IPS DF 4.7 (cell line): ENCODE data around the gene ARHGEF2.
A peak's percentile ranks its signal among the peaks of the same experiment; 100 is the strongest.
"Not testable (repeated sequence)": the region's sequence is repeated elsewhere in the genome, so short reads cannot be mapped to it uniquely, and the experiment has no call there.

Experiments used
- DNase-seq: peaks from one replicate; pipeline ENCODE4 v3.0.0-alpha.2; 2013; ENCODE audit warnings: low spot score; ENCODE audit errors: extremely low read depth

Gene ARHGEF2

GRCh38 chr1:155944444-155944799 is 33.9 kb downstream of the ARHGEF2 start:
- no peak for DNase-seq

GRCh38 chr1:155942578-155943141 is 35.7 kb downstream of the ARHGEF2 start:
- no peak for DNase-seq

GRCh38 chr1:155941845-155942531 is 36.4 kb downstream of the ARHGEF2 start:
- DNase-seq = no peak

- DNase-seq = no peak
These were observed 37.1 kb downstream of the ARHGEF2 start, which contains the start of gene RXFP4 for GRCh38 chr1:155940993-155941844. TSS of gene RXFP4 (plus strand) at chr1:155941638. CDS start at chr1:155941710, 72 bp downstream.

GRCh38 chr1:155940482-155940992 is 37.8 kb downstream of the ARHGEF2 start:
- DNase-seq = no peak

GRCh38 chr1:155938220-155938627 is 40.1 kb downstream of the ARHGEF2 start:
- peak; percentile 56 for DNase-seq

GRCh38 chr1:155934936-155935590 is 43.3 kb downstream of the ARHGEF2 start:
- DNase-seq = no peak

GRCh38 chr1:155934097-155934935 is 44.0 kb downstream of the ARHGEF2 start, which contains the start of gene KHDC4:
TSS of gene KHDC4 (minus strand) at chr1:155934413. CDS start at chr1:155934373, 40 bp downstream.
- DNase-seq = peak; percentile 99

- no peak for DNase-seq
These were observed 44.7 kb downstream of the ARHGEF2 start for GRCh38 chr1:155933591-155934096.

GRCh38 chr1:155932487-155932886 is 45.9 kb downstream of the ARHGEF2 start:
- DNase-seq = no peak

- DNase-seq = no peak
These were observed 46.3 kb downstream of the ARHGEF2 start for GRCh38 chr1:155932081-155932480.

GRCh38 chr1:155931332-155932038 is 46.9 kb downstream of the ARHGEF2 start:
- no peak for DNase-seq

GRCh38 chr1:155930725-155931124 is 47.6 kb downstream of the ARHGEF2 start:
- DNase-seq = not testable (repeated sequence)

GRCh38 chr1:155929057-155929456 is 49.3 kb downstream of the ARHGEF2 start:
- no peak for DNase-seq

GRCh38 chr1:155925506-155925905 is 52.8 kb downstream of the ARHGEF2 start:
- DNase-seq = no peak

GRCh38 chr1:155920717-155921116 is 57.6 kb downstream of the ARHGEF2 start:
- no peak for DNase-seq

- no peak for DNase-seq
These were observed 58.5 kb downstream of the ARHGEF2 start for GRCh38 chr1:155919801-155920200.

- no peak for DNase-seq
These were observed 59.7 kb downstream of the ARHGEF2 start for GRCh38 chr1:155918660-155919059.

- no peak for DNase-seq
These were observed 64.2 kb downstream of the ARHGEF2 start for GRCh38 chr1:155913969-155914757.
